ENCODE results near the gene TBL3. TPM values are rescaled to one million over a fixed set of nuclear protein-coding genes. Genes with fewer than 3 reads are reported as not detected.

Gene TBL3
- total and polyA plus RNA-seq, 9 of the 15 experiments (the other 6 are each of a cell fraction or from before 2014, with no cell fraction given), result 0.97 to 117 (median 24.5) TPM

- TF ChIP-seq KAT7 (CRISPR knock-in tag; IDR thresholded peaks at IDR 0.05; ENCODE audit: borderline replicate concordance) (no peak), HNRNPK (IDR thresholded peaks at IDR 0.05; ENCODE audit: low read depth, low read length, poor library complexity, severe bottlenecking) (no peak), ZNF143 (CRISPR knock-in tag; IDR thresholded peaks at IDR 0.05) (no peak; the same call in 1 of the 2 replicates), SRSF7 (optimal IDR thresholded peaks at IDR 0.05; ENCODE audit: low read depth, low read length) (no peak), NFIC (IDR thresholded peaks at IDR 0.05) (0 out of 2 replicates have a peak, but pooled peaks have one; percentile 36), GABPB2 (CRISPR knock-in tag; conservative IDR thresholded peaks at IDR 0.05) (no peak), TOE1 (IDR thresholded peaks at IDR 0.05; ENCODE audit: borderline replicate concordance) (no peak), TOE1 (CRISPR knock-in tag; IDR thresholded peaks at IDR 0.05; ENCODE audit: borderline replicate concordance, low read depth) (no peak), ZBTB2 (IDR thresholded peaks at IDR 0.05) (no peak), E2F1 (CRISPR knock-in tag; IDR thresholded peaks at IDR 0.05) (peak; percentile 69), POLR3A (IDR thresholded peaks at IDR 0.05; ENCODE audit: borderline replicate concordance, extremely low read depth, insufficient read depth, insufficient read length) (no peak), SPI1 (IDR thresholded peaks at IDR 0.05; ENCODE audit: borderline replicate concordance, low read depth, low read length) (no peak), ZNF280B (CRISPR knock-in tag; IDR thresholded peaks at IDR 0.05) (no peak), PATZ1 (CRISPR knock-in tag; IDR thresholded peaks at IDR 0.05; ENCODE audit: borderline replicate concordance) (no peak), HLTF (IDR thresholded peaks at IDR 0.05) (no peak), SMARCC2 (IDR thresholded peaks at IDR 0.05; ENCODE audit: low read depth) (no peak), ZBTB1 (CRISPR knock-in tag; IDR thresholded peaks at IDR 0.05; ENCODE audit: borderline replicate concordance, low read depth) (no peak), ELF1 (tag; IDR thresholded peaks at IDR 0.05) (no peak), HOMEZ (CRISPR knock-in tag; IDR thresholded peaks at IDR 0.05) (no peak)
Measured at GRCh38 chr16:2023092-2024031, 51.5 kb downstream of the TBL3 start (continued).
